T-helper 1 cell treated with Interleukin-12 subunit alpha and Interleukin-12 subunit beta and Interleukin-4 antibody, amounts not matched to agents 30 ng/mL and 1 ng/mL, for 36 hours (primary cell): Measurements from ENCODE around the gene SEC31A. TPM values are rescaled to one million over a fixed set of nuclear protein-coding genes. Genes with fewer than 3 reads are reported as not detected.
"Not testable (repeated sequence)": the region's sequence is repeated elsewhere in the genome, so short reads cannot be mapped to it uniquely, and the experiment has no call there.

ENCODE experiments used
- intact Hi-C: fragments of 100-400 bp; cut with micrococcal nuclease; formaldehyde crosslinking; loops from one replicate; pipeline ENCODE4 v1.15.1; 2024
- total RNA-seq: library from RNA; stranded (reverse); gene quantifications from 2 replicates; pipeline ENCODE4 v1.2.3, GENCODE V29; 2022

The SEC31A gene
- total RNA-seq, 1 donor from 2014 or later = 174 TPM

GRCh38 chr4:82842593-82842992 lies 48.4 kb downstream of the SEC31A start:
- intact Hi-C loops = no loop called here

DNA sequence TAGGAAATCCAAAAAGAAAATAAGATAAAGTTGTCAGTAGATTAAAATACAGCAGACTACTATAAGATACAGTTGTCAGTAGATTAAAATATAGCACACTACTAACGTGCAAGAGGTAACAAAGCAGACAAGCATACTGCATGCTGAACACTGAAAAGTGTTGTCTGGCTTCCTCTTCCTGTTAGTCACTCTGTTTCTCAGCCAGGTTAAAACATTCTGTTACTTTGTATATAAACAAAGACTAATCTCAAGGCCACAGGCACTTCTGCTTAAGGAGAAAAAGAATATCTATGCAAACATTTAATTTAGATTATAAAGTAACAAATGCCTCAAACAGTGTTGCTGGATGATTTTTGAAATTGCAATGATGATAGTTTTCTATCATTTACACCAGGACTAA lies 51.3 kb downstream of the SEC31A start:
- intact Hi-C loops = no loop called here

- intact Hi-C loops = no loop called here
Observed at GRCh38 chr4:82833696-82834313, 57.1 kb downstream of the SEC31A start.

DNA sequence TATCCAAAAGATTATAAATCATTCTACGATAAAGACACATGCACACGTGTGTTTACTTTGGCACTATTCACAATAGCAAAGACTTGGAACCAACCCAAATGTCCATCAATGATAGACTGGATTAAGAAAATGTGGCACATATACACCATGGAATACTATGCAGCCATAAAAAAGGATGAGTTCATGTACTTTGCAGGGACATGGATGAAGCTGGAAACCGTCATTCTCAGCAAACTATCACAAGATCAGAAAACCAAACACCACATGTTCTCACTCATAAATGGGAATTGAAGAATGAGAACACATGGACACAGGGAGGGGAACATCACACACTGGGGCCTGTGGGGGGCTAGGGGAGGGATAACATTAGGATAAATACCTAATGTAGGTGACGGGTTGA lies 57.9 kb downstream of the SEC31A start:
- intact Hi-C loops = not testable (repeated sequence)

GRCh38 chr4:82825425-82825824 lies 65.5 kb downstream of the SEC31A start:
- intact Hi-C loops = loop anchor here (10.0 kb wide), 1 partner anchor 361 kb away; no protein-coding TSS in a partner anchor

DNA sequence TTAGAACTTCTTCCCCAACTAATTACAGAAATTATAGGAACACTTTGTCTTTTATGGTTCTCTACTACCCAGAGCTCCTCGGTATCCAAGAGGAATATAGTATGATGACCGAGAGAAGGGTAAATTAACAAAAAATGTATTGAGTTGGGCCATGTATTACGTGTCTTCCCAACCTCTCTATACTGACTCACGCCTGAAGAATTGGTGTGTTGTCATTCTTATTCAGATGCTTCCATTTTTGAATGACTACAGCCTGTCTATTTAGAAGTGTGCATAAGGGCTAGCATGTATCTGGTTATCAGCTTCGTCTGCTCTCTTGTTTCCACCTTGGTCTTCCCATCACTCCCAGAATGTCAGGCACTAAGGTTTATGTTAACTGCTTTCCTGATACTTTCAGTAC lies 67.9 kb downstream of the SEC31A start:
- intact Hi-C loops = loop anchor here (10.0 kb wide), 1 partner anchor 358 kb away; no protein-coding TSS in a partner anchor

GRCh38 chr4:82820689-82821088 lies 70.3 kb downstream of the SEC31A start:
- intact Hi-C loops = loop anchor here (10.0 kb wide), 1 partner anchor 356 kb away; no protein-coding TSS in a partner anchor

DNA sequence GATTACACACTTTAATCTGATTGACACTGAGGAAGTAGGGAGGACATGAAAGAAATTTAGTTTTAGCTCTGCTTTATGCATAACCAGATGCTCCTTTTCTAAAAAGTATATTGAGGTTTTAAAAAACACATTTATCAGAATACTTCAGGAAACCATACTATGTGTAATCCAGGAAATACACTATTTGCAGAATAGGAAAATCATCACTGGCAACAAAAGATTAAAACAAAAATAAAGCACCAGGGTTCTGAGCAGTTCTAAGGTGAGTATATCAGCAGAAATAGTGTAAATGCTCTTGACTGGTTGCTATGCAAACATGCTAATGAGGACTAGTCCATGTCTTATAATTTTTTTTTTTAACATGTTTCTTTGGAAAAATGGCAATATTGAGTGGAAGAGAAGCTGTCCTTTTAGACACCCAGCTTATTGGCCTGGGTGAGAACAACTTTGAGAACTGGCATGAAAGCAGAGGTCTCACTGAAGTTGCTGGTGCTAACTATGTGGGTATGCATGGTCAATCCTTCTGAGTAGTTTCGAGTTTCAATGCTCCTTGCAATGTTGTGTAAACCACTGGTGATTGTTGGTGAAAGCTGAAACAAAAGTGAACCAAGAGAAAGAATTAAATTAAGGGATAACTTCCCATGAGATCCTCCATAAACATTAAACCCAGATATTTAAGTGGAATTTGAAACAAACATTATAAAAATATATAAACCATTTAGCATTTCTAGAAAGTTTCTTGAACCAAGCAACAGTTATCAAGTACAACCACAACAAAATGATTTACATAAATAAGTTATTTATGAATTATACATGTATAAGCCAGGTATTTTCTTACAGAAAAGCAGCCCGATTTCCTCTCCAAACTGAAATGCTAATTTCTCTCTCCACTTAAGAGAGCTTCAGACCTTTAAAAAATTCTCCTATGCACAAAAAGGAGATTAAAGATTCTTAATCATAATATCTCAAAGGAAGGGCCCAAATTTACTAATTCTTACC lies 72.0 kb downstream of the SEC31A start:
- intact Hi-C loops = no loop called here

- intact Hi-C loops = not testable (repeated sequence)
Observed at GRCh38 chr4:82816874-82817273, 74.1 kb downstream of the SEC31A start.

- intact Hi-C loops = no loop called here
Observed at GRCh38 chr4:82814034-82814433, 76.9 kb downstream of the SEC31A start.

- intact Hi-C loops = no loop called here
Observed at GRCh38 chr4:82811838-82812341, 79.1 kb downstream of the SEC31A start.

DNA sequence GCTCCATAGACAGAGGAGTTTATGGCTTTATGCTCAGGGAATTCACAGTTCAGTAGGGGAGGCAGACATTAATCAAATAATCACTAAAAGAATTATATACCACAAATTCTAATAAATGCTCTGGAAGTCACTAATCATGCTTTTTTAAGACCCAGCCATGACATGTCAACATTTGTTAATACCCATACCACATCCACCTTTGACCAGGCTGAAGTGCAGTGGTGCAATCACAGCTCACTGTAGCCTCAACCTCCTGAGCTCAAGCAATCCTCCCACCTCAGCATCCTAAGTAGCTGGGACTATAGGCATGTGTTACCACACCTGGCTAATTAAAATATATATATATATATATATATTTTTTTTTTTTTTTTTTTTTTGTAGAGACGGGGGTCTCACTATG lies 79.6 kb downstream of the SEC31A start:
- intact Hi-C loops = no loop called here

- intact Hi-C loops = no loop called here
Observed at GRCh38 chr4:82810176-82810575, 80.8 kb downstream of the SEC31A start.

GRCh38 chr4:82809619-82810018 lies 81.3 kb downstream of the SEC31A start:
- intact Hi-C loops = no loop called here

DNA sequence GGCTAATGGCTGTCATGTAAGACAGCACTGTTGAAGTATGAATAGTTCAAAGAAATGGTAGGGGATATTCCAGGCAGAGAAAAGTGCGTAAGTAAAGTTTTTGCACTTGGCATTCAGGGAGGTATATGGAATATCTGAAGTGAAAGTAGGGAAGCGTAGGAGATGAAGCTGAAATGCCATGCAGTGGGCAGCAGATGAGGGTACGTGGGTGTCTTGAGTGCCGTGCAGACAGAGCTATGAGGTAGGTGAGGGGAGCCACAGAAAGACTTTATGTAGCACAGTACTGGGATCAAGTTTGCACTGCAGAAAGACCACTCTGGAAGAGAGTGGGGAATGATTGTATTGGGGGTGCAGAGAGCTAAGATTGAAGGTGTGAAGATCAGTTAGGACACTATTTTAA lies 87.2 kb downstream of the SEC31A start:
- intact Hi-C loops = no loop called here

- intact Hi-C loops = no loop called here
Observed at GRCh38 chr4:82802911-82803310, 88.0 kb downstream of the SEC31A start.

DNA sequence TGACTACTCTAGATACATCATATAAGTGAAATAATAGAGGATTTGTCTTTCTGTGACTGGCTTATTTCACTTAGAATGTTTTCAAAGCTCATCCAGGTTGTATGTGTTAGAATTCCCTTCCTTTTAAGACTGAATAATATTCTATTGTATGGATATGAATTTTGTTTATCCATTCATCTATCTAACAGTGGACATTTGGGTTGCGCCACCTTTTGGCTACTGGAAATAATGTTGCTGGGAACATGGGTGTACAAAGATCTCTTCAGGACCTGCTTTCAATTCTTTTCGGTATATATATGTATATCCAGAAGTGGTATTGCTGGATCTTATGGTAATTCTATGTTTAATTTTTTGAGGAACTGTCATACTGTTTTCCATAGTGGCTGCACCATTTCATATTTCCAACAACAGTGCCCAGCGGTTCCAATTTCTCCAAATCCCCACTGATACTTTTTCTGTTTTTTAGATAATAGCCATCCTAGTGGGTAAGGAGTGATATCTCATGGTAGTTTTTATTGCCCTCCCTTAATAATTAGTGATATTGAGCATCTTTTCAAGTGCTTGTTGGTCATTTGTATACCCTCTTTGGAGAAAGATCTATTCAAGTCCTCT lies 88.9 kb downstream of the SEC31A start:
- intact Hi-C loops = no loop called here

DNA sequence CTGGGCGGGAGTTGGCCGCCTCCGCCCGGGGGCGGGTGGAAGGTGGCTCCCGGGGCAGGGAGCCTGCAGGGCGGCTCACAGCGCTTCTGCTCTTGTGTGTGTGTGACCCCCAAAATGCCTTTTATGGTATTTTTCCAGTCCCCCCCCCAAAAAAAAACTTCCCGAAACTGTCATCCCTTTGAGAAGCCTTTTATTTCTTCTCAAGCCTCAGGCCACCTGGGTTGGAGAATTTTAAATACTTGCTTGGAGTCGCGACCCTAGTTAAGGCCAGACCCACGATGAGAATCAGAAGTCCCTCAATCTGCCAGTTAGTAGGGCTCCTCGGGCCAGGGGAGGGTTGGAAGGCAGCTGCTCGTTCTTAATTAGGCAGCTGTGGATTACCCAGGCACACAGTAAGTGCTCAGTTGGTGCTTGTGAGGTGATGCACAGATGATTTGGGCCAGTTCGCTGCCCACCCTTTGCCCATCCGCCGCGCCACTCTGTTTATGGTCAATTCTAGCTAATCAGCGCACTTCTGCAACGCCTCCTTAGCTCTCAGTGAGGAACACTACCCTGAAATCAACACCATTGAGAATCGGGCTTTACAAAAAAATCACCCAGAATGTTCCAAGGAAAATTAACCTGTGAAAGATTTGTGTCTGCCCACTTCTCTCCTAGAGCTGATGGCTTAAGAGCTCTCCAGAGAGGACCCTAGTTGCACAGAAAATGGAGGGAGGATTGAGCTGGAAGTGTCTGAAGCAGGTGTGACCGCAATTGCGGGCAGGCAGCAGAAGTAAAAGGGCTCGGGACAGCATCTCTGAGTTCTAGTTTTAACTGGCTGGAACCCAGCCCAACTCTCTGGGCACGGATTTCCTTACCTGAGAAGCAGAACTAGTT lies 91.7 kb downstream of the SEC31A start:
- intact Hi-C loops = no loop called here

GRCh38 chr4:82798168-82799005 lies 92.6 kb downstream of the SEC31A start, which contains the start of gene SCD5:
Gene SCD5, minus strand, starts transcription at chr4:82798796. Its CDS starts 259 bp downstream, at chr4:82798537.
- intact Hi-C loops = no loop called here
